Nephron (organoid): ENCODE data around the gene SPPL2C.

ENCODE experiments used
- H3K27ac Mint-ChIP-seq, 3 experiments: 2 replicates each; pipeline ENCODE4 v1.8.0; 2020; ENCODE audit warnings: mixed read lengths in 3 of 3, mild to moderate bottlenecking in 2 of 3, moderate library complexity in 1 of 3
- H3K27me3 Mint-ChIP-seq: 2 replicates; pipeline ENCODE4 v1.8.0; 2021; ENCODE audit warnings: low read depth, mild to moderate bottlenecking, moderate library complexity, mixed read lengths
- H3K36me3 Mint-ChIP-seq: 2 replicates; pipeline ENCODE4 v1.8.0; 2020; ENCODE audit warnings: low read depth, mixed read lengths
- H3K4me1 Mint-ChIP-seq: 2 replicates; pipeline ENCODE4 v1.8.0; 2020; ENCODE audit warnings: mixed read lengths
- H3K4me3 Mint-ChIP-seq, 3 experiments: 2 replicates each; pipeline ENCODE4 v1.8.0; 2020; ENCODE audit warnings: mild to moderate bottlenecking in 3 of 3, mixed read lengths in 3 of 3, moderate library complexity in 2 of 3
- H3K9me3 Mint-ChIP-seq: 2 replicates; pipeline ENCODE4 v1.8.0; 2020; ENCODE audit warnings: mixed read lengths
- CTCF ChIP-seq, 3 experiments: fragments of 200-600 bp; sonication (generic); IDR thresholded peaks; one replicate each; pipeline ENCODE4 v1.5.0; 2021; ENCODE audit warnings: antibody characterized with exemption in 3 of 3; ENCODE audit not compliant: unreplicated experiment in 3 of 3

The SPPL2C gene

DNA sequence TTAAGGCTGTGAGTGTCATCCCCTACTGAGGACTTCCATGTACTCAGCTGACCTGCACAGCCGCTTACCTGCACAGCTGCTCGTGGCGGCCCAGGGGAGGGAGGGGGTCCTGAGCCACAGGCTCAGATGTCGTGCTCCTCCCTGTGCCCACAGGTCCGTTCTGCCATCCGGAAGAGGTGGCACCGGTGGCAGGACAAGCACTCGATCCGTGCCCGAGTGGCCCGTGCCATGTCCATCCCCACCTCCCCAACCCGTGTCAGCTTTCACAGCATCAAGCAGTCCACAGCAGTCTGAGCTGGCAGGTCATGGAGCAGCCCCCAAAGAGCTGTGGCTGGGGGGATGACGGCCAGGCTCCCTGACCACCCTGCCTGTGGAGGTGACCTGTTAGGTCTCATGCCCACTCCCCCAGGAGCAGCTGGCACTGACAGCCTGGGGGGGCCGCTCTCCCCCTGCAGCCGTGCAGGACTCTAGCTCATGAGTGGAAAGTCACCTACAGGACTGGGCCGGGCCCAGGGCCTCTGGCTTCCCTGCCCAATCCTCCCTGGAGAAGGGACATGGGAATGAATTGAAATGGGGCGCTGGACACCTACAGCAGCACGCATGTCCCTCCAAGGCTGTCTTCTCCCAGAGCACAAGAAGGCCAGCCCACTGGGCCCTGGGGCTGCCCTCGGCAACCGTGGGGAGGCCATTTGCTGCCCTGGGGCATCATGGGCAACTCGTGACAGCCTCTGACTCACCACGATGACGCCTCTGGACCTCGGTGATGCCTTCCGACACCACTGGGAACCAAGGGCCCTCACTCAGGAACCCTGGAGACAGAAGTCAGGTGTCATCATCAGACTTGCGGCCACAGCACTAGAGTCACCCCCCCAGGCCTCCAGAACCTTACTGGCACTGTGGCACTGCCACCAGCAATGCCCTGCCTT is 9.9 kb upstream of the SPPL2C start:
- Mint-ChIP-seq H3K36me3 (no peaks in the 10 kb centered on the region), H3K4me3 (no peak overlapping the region), H3K9me3 (no peaks in the 10 kb centered on the region), H3K27ac (no peak overlapping the region), H3K4me1 (no peaks in the 10 kb centered on the region), H3K27me3 (peaks cover 7% of the 10 kb centered on the region)
- no peak for TF ChIP-seq CTCF (IDR thresholded peaks at IDR 0.05; ENCODE audit: unreplicated experiment in 3 of 3)

DNA sequence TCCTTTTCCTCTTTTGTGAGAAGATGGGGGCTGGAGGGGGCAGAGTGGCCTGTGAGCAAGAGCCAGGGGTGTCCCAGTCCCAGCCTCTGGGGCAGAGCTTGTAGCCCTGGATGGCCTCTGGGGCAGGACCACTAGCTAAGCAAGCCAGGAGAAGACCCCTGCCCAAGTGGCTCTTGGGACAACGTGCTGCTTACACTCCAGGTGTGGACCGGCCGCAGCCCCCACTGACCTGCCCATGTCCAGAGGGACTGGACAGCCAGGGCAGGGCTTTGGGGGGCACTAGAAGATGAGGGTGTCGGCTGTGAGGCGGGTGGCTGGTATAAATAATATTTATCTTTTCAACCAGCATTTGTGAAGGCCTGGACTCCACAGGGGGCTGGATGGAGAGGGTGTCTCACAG is 9.2 kb upstream of the SPPL2C start:
- H3K27ac Mint-ChIP-seq, result no peak overlapping the region
- H3K4me3 Mint-ChIP-seq, result no peak overlapping the region
- no peak for TF ChIP-seq CTCF (IDR thresholded peaks at IDR 0.05; ENCODE audit: unreplicated experiment in 3 of 3)
- H3K4me1 Mint-ChIP-seq, result no peaks in the 10 kb centered on the region
- no peaks in the 10 kb centered on the region for H3K36me3 Mint-ChIP-seq
- H3K27me3 Mint-ChIP-seq, result peaks cover 7% of the 10 kb centered on the region
- no peaks in the 10 kb centered on the region for H3K9me3 Mint-ChIP-seq

DNA sequence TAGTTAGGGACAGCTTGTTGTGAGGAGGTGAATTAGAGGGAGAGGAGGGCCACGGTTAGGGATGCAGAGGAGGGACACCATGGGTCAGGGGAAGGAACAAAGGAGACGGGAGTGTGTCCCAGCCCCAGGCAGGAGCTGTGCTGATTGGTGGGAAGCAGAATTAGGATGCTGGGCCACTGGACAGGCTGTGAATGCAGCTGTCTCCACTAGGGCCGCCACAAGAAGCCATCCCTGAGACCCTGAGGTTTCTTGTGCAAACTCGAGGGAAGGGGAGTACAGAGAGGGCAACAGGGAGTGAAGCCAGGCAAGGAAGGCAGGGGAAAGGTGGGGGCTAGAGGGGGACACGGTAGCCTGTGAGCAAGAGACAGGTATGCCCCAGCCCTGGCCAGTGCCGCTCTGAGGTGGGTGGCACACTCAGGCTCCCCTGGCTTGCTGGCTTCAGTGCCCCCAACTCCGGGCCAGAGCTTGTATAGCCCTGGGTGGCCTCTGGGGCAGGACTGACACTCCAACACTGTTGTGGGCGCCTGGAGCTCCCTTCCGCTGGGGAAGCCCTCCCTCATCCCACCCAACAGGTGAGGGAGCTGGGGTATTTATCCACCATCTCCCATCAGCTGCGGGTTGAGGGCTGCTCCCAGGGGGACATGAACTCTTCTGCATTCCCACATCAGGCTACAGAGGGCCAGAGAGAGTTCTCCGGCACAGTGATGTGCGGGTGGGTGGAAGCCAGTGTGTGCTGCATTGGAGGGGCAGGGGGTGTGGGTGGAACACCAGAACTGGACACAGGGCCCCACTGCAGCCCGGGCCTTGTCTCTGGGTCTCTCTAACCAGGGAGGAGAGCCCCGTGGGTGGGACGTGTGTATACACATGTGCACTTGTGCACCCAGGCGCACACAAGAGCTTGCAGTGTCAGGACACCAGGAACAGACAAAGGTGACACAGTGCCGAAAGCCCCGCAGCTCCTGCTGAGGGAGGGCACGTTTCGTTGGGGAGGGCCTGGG is 8.3 kb upstream of the SPPL2C start:
- Mint-ChIP-seq H3K36me3 (no peaks in the 10 kb centered on the region), H3K9me3 (no peaks in the 10 kb centered on the region), H3K27ac (no peak overlapping the region), H3K4me1 (no peaks in the 10 kb centered on the region), H3K27me3 (peaks cover 7% of the 10 kb centered on the region), H3K4me3 (no peak overlapping the region)
- TF ChIP-seq CTCF (IDR thresholded peaks at IDR 0.05; ENCODE audit: unreplicated experiment in 3 of 3), result no peak

GRCh38 chr17:45837187-45837586 is 7.5 kb upstream of the SPPL2C start:
- no peak for TF ChIP-seq CTCF (IDR thresholded peaks at IDR 0.05; ENCODE audit: unreplicated experiment in 3 of 3)
- Mint-ChIP-seq H3K4me1 (no peaks in the 10 kb centered on the region), H3K4me3 (no peak overlapping the region), H3K27ac (no peak overlapping the region), H3K9me3 (no peaks in the 10 kb centered on the region), H3K36me3 (no peaks in the 10 kb centered on the region), H3K27me3 (no peaks in the 10 kb centered on the region)

DNA sequence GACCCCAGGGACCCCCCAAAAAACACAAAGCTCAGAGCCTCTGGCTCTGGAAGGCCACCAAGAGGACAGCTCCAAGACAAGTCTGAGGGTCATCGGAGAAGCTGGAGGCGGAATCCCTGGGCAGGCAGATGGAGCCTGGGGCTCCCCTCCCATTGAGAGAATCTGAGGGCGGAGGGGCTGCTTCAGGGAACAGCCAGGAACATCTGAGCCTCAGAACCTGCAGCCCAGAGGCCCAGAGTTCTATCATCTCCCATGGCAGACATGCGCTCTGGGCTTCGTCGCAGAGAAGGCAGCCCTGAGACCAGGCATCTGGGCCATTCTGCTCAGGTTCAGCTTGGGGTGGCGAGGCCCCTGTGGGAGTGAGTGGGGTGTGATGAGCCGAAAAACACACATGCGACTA is 7.1 kb upstream of the SPPL2C start:
- Mint-ChIP-seq H3K27me3 (no peaks in the 10 kb centered on the region), H3K36me3 (no peaks in the 10 kb centered on the region), H3K27ac (no peak overlapping the region), H3K4me1 (no peaks in the 10 kb centered on the region), H3K9me3 (no peaks in the 10 kb centered on the region), H3K4me3 (no peak overlapping the region)
- no peak for TF ChIP-seq CTCF (IDR thresholded peaks at IDR 0.05; ENCODE audit: unreplicated experiment in 3 of 3)
